ENCODE results near the gene RAB40C.
A peak's percentile ranks its signal among the peaks of the same experiment; 100 is the strongest.

The RAB40C gene

DNA sequence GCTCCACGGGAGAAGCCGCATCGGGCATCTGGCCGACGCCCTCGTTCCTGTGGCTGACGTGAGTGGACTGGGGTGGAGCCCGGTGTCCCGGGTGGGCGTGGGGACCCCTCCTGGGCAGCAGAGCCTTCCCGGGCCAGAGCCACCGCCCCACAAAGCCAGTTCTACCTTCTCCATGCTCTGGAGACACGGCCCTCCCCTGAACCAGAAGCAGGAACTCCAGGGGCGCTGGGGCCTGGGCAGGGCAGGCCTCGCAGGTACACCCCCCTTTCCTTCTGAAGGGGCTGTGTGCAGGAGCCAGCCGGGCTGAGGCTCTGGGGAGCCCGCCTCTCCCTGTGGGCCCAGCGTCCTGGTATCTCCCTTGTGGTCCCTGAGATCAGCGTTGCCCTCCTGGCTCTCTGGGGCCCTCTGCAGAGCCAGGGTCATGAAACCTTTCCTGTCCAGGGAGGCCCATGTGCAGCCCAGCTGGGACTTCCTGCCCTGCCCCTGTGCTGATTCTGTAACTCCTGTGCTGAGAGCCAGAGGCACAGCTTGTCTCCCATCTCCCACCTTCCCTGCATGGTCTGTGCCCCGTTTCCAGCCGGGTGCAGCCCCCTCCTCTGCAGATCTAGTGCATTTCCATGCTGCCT is 13.6 kb upstream of the RAB40C start:
- no peaks in the 10 kb centered on the region for H3K4me1 ChIP-seq (ENCODE audit: control insufficient read depth in 1 of 2, insufficient read depth in 2 of 2, low read length in 2 of 2)
- peak overlapping the region in 1 of 2 donors; percentile 18 for H3K9ac ChIP-seq (ENCODE audit: low read depth in 1 of 2, low read length in 2 of 2)
- H3K9me3 ChIP-seq (ENCODE audit: control insufficient read depth in 1 of 2, low read length in 2 of 2) = no peaks in the 10 kb centered on the region
- no peak overlapping the region for H3K27ac ChIP-seq (ENCODE audit: low read depth, low read length)
- peaks cover 0 to 12% of the 10 kb centered on the region in 2 donors for H3K36me3 ChIP-seq (ENCODE audit: control insufficient read depth in 1 of 2, insufficient read depth in 2 of 2, low read length in 2 of 2)
- no peaks in the 10 kb centered on the region for H3K27me3 ChIP-seq (ENCODE audit: control insufficient read depth in 1 of 2, insufficient read depth in 2 of 2, low read length in 2 of 2)
- H3K4me3 ChIP-seq (ENCODE audit: low read depth in 1 of 2, low read length in 2 of 2) = no peak overlapping the region

DNA sequence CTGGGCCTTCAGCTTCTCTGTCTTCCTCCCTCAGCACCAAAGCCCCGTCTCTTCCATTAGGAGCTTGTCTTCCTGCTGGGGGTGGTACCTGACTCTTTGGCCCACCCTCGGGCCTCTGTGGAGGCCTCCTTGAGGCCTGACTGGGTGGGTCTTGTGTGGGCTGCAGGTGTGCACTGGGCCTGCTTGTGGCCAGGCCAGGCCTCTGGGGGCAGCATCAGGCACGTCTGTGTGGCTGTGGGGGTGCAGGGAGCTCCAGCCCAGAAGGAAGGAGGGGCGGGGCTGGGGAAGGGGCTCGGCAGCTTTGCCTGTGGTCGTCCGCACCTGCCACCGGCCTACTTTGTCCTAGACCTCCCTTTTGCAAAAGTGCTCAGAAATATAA is 13.1 kb upstream of the RAB40C start:
- no peak overlapping the region for H3K4me3 ChIP-seq (ENCODE audit: low read depth in 1 of 2, low read length in 2 of 2)
- H3K4me1 ChIP-seq (ENCODE audit: control insufficient read depth in 1 of 2, insufficient read depth in 2 of 2, low read length in 2 of 2) = no peaks in the 10 kb centered on the region
- peaks cover 0 to 12% of the 10 kb centered on the region in 2 donors for H3K36me3 ChIP-seq (ENCODE audit: control insufficient read depth in 1 of 2, insufficient read depth in 2 of 2, low read length in 2 of 2)
- H3K9me3 ChIP-seq (ENCODE audit: control insufficient read depth in 1 of 2, low read length in 2 of 2) = no peaks in the 10 kb centered on the region
- H3K27ac ChIP-seq (ENCODE audit: low read depth, low read length) = no peak overlapping the region
- no peaks in the 10 kb centered on the region for H3K27me3 ChIP-seq (ENCODE audit: control insufficient read depth in 1 of 2, insufficient read depth in 2 of 2, low read length in 2 of 2)
- H3K9ac ChIP-seq (ENCODE audit: low read depth in 1 of 2, low read length in 2 of 2) = peak overlapping the region in 1 of 2 donors; percentile 18

DNA sequence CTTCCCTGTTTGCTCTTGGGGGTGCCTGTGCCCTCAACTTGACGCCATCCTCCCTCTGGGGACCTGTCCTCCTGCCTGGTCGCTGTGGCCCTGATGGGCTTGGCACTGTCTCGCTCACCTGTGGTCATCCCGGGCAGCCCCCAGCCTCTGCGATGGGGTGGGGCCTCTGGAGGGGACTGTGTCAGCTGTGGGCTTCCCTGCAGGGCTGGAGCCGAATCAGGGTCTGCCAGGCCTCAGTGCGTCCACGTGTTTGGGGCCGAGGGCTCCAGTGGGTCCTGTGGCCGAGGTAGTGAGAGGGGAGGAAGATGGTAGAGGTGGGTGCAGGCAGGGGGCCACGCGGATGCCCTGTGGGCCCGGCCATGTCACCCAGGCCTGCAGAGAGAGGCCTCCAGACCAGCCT is 12.1 kb upstream of the RAB40C start:
- Histone ChIP-seq H3K9me3 (ENCODE audit: control insufficient read depth in 1 of 2, low read length in 2 of 2) (no peaks in the 10 kb centered on the region), H3K4me1 (ENCODE audit: control insufficient read depth in 1 of 2, insufficient read depth in 2 of 2, low read length in 2 of 2) (no peaks in the 10 kb centered on the region), H3K9ac (ENCODE audit: low read depth in 1 of 2, low read length in 2 of 2) (no peak overlapping the region), H3K27ac (ENCODE audit: low read depth, low read length) (no peak overlapping the region), H3K36me3 (ENCODE audit: control insufficient read depth in 1 of 2, insufficient read depth in 2 of 2, low read length in 2 of 2) (peaks cover 0 to 12% of the 10 kb centered on the region in 2 donors), H3K4me3 (ENCODE audit: low read depth in 1 of 2, low read length in 2 of 2) (no peak overlapping the region), H3K27me3 (ENCODE audit: control insufficient read depth in 1 of 2, insufficient read depth in 2 of 2, low read length in 2 of 2) (no peaks in the 10 kb centered on the region)

DNA sequence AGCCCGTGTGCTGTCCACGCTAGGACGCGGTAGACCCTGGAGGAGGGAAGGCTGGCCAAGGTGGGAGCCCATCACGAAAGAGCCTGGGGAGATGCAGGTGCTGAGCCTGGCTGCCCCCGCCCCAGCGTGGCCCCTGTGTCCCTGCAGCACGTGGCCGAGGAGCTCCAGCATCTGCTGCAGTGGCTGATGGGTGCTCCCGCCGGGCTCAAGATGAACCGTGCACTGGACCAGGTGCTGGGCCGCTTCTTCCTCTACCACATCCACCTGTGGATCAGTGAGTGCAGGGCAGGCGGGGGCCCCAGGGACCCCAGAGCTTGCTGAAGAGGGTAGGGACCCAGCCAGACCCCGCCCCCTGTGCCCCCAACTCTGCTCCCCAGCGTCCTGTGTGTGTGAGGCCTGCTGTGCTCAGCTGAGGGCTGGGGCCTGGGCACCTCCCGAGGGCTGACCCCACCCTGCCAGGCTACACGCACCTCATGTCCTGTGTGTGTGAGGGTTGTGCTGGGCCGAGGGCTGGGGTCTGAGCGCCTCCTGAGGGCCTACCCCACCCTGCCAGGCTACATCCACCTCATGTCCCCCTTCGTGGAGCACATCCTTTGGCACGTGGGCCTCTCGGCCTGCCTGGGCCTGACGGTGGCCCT is 11.5 kb upstream of the RAB40C start:
- no peak overlapping the region for H3K9ac ChIP-seq (ENCODE audit: low read depth in 1 of 2, low read length in 2 of 2)
- peaks cover 0 to 12% of the 10 kb centered on the region in 2 donors for H3K36me3 ChIP-seq (ENCODE audit: control insufficient read depth in 1 of 2, insufficient read depth in 2 of 2, low read length in 2 of 2)
- H3K9me3 ChIP-seq (ENCODE audit: control insufficient read depth in 1 of 2, low read length in 2 of 2) = no peaks in the 10 kb centered on the region
- no peak overlapping the region for H3K4me3 ChIP-seq (ENCODE audit: low read depth in 1 of 2, low read length in 2 of 2)
- no peak overlapping the region for H3K27ac ChIP-seq (ENCODE audit: low read depth, low read length)
- H3K4me1 ChIP-seq (ENCODE audit: control insufficient read depth in 1 of 2, insufficient read depth in 2 of 2, low read length in 2 of 2) = no peaks in the 10 kb centered on the region
- H3K27me3 ChIP-seq (ENCODE audit: control insufficient read depth in 1 of 2, insufficient read depth in 2 of 2, low read length in 2 of 2) = no peaks in the 10 kb centered on the region

DNA sequence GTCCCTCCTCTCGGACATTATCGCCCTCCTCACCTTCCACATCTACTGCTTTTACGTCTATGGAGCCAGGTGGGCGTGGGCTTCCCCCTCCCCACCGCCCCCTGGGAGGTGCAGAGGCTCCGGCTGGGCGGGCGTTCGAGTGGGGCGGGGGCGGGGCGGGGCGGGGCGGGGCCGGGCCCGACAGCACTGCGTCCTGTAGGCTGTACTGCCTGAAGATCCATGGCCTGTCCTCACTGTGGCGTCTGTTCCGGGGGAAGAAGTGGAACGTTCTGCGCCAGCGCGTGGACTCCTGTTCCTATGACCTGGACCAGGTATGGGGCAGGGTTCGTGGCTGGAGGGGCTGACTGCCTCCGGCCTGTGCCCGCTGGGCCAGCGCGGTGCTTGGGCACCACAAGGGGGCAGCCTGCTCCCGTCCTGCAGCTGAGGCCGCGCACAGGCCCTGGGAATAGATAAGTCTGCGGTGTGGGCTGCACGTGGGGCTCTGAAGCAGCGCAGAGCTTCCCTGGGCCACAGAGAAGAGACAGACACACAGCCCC is 10.9 kb upstream of the RAB40C start:
- H3K27me3 ChIP-seq (ENCODE audit: control insufficient read depth in 1 of 2, insufficient read depth in 2 of 2, low read length in 2 of 2) = no peaks in the 10 kb centered on the region

DNA sequence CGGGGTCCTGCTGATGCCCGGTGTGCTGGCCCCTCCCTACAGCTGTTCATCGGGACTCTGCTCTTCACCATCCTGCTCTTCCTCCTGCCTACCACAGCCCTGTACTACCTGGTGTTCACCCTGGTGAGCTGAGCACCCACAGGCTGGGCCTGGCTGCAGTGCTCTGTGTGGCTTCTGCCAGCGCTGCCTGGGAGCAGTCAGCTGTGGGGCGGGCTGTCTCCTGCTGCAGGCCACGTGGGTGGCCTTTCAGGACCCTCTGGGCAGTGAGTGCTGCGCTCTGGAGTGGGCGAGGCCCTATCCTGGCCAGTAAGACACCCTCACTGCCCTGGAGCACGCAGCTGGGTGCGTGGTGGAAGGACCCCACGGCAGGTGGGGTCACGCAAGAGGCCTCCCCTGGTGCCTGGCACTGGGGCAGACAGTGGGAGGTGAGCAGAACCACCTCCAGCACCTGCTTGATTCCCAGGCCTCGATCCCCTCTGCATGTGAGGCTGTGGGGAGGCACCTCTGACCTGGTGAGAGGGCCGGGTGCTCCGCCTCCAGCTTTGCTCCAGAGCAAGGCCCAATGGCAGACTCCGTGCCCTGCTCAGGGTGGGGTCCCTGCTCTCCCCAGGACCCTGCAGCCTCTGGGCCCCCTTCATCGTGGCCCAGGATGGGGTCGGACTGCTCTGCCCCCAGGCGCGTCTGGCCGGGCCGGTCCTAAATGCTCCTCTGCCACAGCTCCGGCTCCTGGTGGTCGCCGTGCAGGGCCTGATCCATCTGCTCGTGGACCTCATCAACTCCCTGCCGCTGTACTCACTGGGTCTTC is 9.5 kb upstream of the RAB40C start:
- peaks cover 0 to 4% of the 10 kb centered on the region in 2 donors for H3K36me3 ChIP-seq (ENCODE audit: control insufficient read depth in 1 of 2, insufficient read depth in 2 of 2, low read length in 2 of 2)
- no peak overlapping the region for H3K27ac ChIP-seq (ENCODE audit: low read depth, low read length)
- no peak overlapping the region for H3K4me3 ChIP-seq (ENCODE audit: low read depth in 1 of 2, low read length in 2 of 2)
- peaks cover 0 to 2% of the 10 kb centered on the region in 2 donors for H3K27me3 ChIP-seq (ENCODE audit: control insufficient read depth in 1 of 2, insufficient read depth in 2 of 2, low read length in 2 of 2)
- no peaks in the 10 kb centered on the region for H3K4me1 ChIP-seq (ENCODE audit: control insufficient read depth in 1 of 2, insufficient read depth in 2 of 2, low read length in 2 of 2)
- no peaks in the 10 kb centered on the region for H3K9me3 ChIP-seq (ENCODE audit: control insufficient read depth in 1 of 2, low read length in 2 of 2)
- H3K9ac ChIP-seq (ENCODE audit: low read depth in 1 of 2, low read length in 2 of 2) = no peak overlapping the region

More for the DNA sequence above, 10.9 kb upstream of the RAB40C start:
- H3K27ac ChIP-seq (ENCODE audit: low read depth, low read length) = no peak overlapping the region
- H3K9me3 ChIP-seq (ENCODE audit: control insufficient read depth in 1 of 2, low read length in 2 of 2) = no peaks in the 10 kb centered on the region
- H3K9ac ChIP-seq (ENCODE audit: low read depth in 1 of 2, low read length in 2 of 2) = no peak overlapping the region
- H3K4me3 ChIP-seq (ENCODE audit: low read depth in 1 of 2, low read length in 2 of 2) = peak overlapping the region; percentile 22 to 60
- peaks cover 0 to 12% of the 10 kb centered on the region in 2 donors for H3K36me3 ChIP-seq (ENCODE audit: control insufficient read depth in 1 of 2, insufficient read depth in 2 of 2, low read length in 2 of 2)
- no peaks in the 10 kb centered on the region for H3K4me1 ChIP-seq (ENCODE audit: control insufficient read depth in 1 of 2, insufficient read depth in 2 of 2, low read length in 2 of 2)

DNA sequence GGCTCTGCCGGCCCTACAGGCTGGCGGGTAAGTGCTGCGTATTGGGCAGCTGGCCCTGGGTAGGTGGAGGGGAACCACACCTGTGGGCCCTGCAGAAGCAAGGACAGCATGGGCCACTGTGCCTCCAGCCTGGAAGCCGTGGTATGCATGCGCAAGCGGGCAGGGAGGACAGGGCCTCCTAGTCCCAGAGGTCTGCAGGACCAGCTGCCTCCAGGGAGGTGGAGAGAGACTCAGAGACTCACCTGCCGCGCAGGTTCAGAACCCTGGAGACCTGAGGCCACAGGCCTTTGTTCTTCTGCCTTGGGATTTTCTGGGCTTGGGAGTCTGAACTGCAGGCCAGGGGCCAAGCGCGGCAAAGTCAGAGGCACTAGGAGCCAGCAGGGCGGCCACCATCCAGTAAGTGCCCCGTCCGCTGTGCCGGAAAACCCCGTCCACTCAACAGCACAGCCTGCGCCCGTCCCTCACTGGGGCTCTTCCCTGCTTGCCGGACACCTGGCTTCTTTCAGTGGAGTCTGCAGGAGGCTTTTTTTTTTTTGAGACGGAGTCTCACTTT is 8.8 kb upstream of the RAB40C start:
- no peaks in the 10 kb centered on the region for H3K36me3 ChIP-seq (ENCODE audit: control insufficient read depth in 1 of 2, insufficient read depth in 2 of 2, low read length in 2 of 2)
- peaks cover 0 to 6% of the 10 kb centered on the region in 2 donors for H3K27me3 ChIP-seq (ENCODE audit: control insufficient read depth in 1 of 2, insufficient read depth in 2 of 2, low read length in 2 of 2)
- no peaks in the 10 kb centered on the region for H3K9me3 ChIP-seq (ENCODE audit: control insufficient read depth in 1 of 2, low read length in 2 of 2)
- H3K9ac ChIP-seq (ENCODE audit: low read depth in 1 of 2, low read length in 2 of 2) = no peak overlapping the region
- H3K4me3 ChIP-seq (ENCODE audit: low read depth in 1 of 2, low read length in 2 of 2) = no peak overlapping the region
- H3K27ac ChIP-seq (ENCODE audit: low read depth, low read length) = no peak overlapping the region
- no peaks in the 10 kb centered on the region for H3K4me1 ChIP-seq (ENCODE audit: control insufficient read depth in 1 of 2, insufficient read depth in 2 of 2, low read length in 2 of 2)

DNA sequence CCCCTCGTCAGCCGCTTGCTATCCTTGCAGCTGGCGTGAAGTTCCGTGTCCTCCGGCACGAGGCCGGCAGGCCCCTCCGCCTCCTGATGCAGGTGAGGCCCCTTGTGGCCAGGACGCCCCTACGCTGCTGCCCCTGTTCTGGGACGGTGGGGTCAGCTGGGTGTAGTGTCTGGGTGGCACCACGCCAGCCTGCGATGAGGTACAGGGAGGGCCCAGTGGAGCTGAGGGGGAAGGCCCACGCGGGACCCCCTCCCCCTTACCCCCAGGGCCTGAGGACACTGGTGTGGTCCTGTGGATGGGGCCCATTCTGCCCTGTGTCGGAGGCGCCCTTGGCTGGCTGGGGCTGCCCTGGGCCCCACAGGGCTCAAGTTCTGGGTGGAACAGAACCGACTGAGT is 7.7 kb upstream of the RAB40C start:
- H3K9ac ChIP-seq (ENCODE audit: low read depth in 1 of 2, low read length in 2 of 2) = no peak overlapping the region
- peaks cover 3 to 6% of the 10 kb centered on the region in 2 donors for H3K27me3 ChIP-seq (ENCODE audit: control insufficient read depth in 1 of 2, insufficient read depth in 2 of 2, low read length in 2 of 2)
- H3K4me3 ChIP-seq (ENCODE audit: low read depth in 1 of 2, low read length in 2 of 2) = no peak overlapping the region
- H3K27ac ChIP-seq (ENCODE audit: low read depth, low read length) = no peak overlapping the region
- H3K9me3 ChIP-seq (ENCODE audit: control insufficient read depth in 1 of 2, low read length in 2 of 2) = no peaks in the 10 kb centered on the region
- H3K36me3 ChIP-seq (ENCODE audit: control insufficient read depth in 1 of 2, insufficient read depth in 2 of 2, low read length in 2 of 2) = no peaks in the 10 kb centered on the region
- H3K4me1 ChIP-seq (ENCODE audit: control insufficient read depth in 1 of 2, insufficient read depth in 2 of 2, low read length in 2 of 2) = peaks cover 3% of the 10 kb centered on the region in 2 donors

DNA sequence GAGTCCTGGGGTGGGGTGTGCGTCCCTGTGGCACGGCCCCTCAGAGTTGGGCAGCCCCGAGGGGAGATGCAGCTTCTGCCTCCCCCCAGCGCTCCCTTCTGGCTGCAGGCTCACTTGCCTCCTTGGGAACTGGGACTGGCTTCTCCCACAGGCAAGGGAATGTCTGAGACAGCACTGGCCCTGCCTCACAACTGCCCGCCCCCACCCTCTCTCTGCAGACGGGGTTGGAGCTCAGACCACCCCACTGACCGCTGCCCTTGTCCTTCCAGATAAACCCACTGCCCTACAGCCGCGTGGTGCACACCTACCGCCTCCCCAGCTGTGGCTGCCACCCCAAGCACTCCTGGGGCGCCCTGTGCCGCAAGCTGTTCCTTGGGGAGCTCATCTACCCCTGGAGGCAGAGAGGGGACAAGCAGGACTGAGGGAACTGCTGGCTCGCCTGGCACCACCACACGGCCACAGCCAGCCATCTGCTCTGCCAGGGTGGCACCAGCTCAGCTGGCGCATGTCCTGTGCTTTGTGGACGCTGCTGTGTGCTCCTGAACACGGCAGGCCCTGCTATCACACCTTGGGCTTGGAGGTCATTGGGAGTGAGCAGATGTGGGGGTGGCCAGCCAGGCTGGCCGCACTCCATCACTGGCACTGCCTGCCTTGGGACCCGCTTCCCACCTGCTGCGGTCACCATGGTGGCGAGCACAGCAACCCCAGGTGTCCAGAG is 7.1 kb upstream of the RAB40C start:
- H3K9ac ChIP-seq (ENCODE audit: low read depth in 1 of 2, low read length in 2 of 2) = no peak overlapping the region
- no peak overlapping the region for H3K27ac ChIP-seq (ENCODE audit: low read depth, low read length)
- no peaks in the 10 kb centered on the region for H3K9me3 ChIP-seq (ENCODE audit: control insufficient read depth in 1 of 2, low read length in 2 of 2)

More for the DNA sequence above, 7.1 kb upstream of the RAB40C start:
- Histone ChIP-seq H3K4me1 (ENCODE audit: control insufficient read depth in 1 of 2, insufficient read depth in 2 of 2, low read length in 2 of 2) (peaks cover 6 to 8% of the 10 kb centered on the region in 2 donors), H3K36me3 (ENCODE audit: control insufficient read depth in 1 of 2, insufficient read depth in 2 of 2, low read length in 2 of 2) (no peaks in the 10 kb centered on the region), H3K4me3 (ENCODE audit: low read depth in 1 of 2, low read length in 2 of 2) (no peak overlapping the region), H3K27me3 (ENCODE audit: control insufficient read depth in 1 of 2, insufficient read depth in 2 of 2, low read length in 2 of 2) (peaks cover 3 to 6% of the 10 kb centered on the region in 2 donors)

Measured in duodenal mucosa (tissue), 2 donors.